Measurements from ENCODE around the gene FYCO1. TPM values are rescaled to one million over a fixed set of nuclear protein-coding genes. Genes with fewer than 3 reads are reported as not detected.

The FYCO1 gene
- polyA plus RNA-seq, 2 of the 4 experiments (the other 2 are of a cell fraction): 3.7 to 4.4 TPM

GRCh38 chr3:46021516-46021915 lies 25.9 kb upstream of the FYCO1 start:
- CTCF ChIA-PET: no interaction called here
- H3K4me3 ChIP-seq: no peak overlapping the region
- no peak overlapping the region for H3K27ac ChIP-seq
- POLR2A ChIA-PET: no interaction called here
- no peaks in the 10 kb centered on the region for H3K4me1 ChIP-seq
- H3K9me3 ChIP-seq: no peaks in the 10 kb centered on the region
- ATAC-seq (no peak), DNase-seq (ENCODE audit: low read depth in 1 of 2, low spot score in 1 of 2) (no peak), FAIRE-seq (no peak)
- H3K4me2 ChIP-seq: no peak overlapping the region
- 69% methylated on average over 8 of the region's 8 CpGs for WGBS (ENCODE audit: missing lambda C conversion rate)
- no peak for TF ChIP-seq NFE2L2 (conservative IDR thresholded peaks at IDR 0.05; ENCODE audit: low read length)
- no peak for TF ChIP-seq FOXS1 (CRISPR knock-in tag; IDR thresholded peaks at IDR 0.05)
- TF ChIP-seq CTCF (IDR thresholded peaks at IDR 0.05): no peak
- no peak for TF ChIP-seq HES2 (IDR thresholded peaks at IDR 0.05)
- no peak for TF ChIP-seq CHD4 (IDR thresholded peaks at IDR 0.05; ENCODE audit: borderline replicate concordance)
- no peak for TF ChIP-seq RCOR1 (IDR thresholded peaks at IDR 0.05; ENCODE audit: low read depth, low read length)
- TF ChIP-seq SREBF2 (IDR thresholded peaks at IDR 0.05): no peak
- no peak for TF ChIP-seq MYC (IDR thresholded peaks at IDR 0.05; ENCODE audit: borderline replicate concordance, low read length)
- no peak for TF ChIP-seq FOSL2 (IDR thresholded peaks at IDR 0.05)
- TF ChIP-seq FOSL2 (CRISPR knock-in tag; IDR thresholded peaks at IDR 0.05): no peak
- no peak for TF ChIP-seq USF2 (IDR thresholded peaks at IDR 0.05)

- CTCF ChIA-PET: no interaction called here
- no peak overlapping the region for H3K4me2 ChIP-seq
Measured at GRCh38 chr3:46020766-46021510, 25.3 kb upstream of the FYCO1 start.

GRCh38 chr3:46019707-46020106 lies 24.1 kb upstream of the FYCO1 start:
- no peak for ATAC-seq
- H3K9me3 ChIP-seq: no peaks in the 10 kb centered on the region
- no peak overlapping the region for H3K4me3 ChIP-seq
- H3K4me2 ChIP-seq: no peak overlapping the region
- no peak for FAIRE-seq
- DNase-seq (ENCODE audit: low read depth in 1 of 2, low spot score in 1 of 2): no peak
- ChIA-PET POLR2A (no interaction called here), CTCF (interaction anchor here (0.6 kb wide), 1 partner anchor 58 kb away, joined by 3 read pairs; no protein-coding TSS in a partner anchor)
- no peaks in the 10 kb centered on the region for H3K4me1 ChIP-seq
- 43% methylated on average over 1 of the region's 1 CpG for WGBS (ENCODE audit: missing lambda C conversion rate)
- no peak overlapping the region for H3K27ac ChIP-seq
- TF ChIP-seq ZNF302 (CRISPR knock-in tag; IDR thresholded peaks at IDR 0.05) (no peak), BCL3 (IDR thresholded peaks at IDR 0.05) (no peak), EHF (CRISPR knock-in tag; IDR thresholded peaks at IDR 0.05) (no peak), HDAC2 (IDR thresholded peaks at IDR 0.05) (no peak), RARB (CRISPR knock-in tag; IDR thresholded peaks at IDR 0.05) (no peak), FOXS1 (CRISPR knock-in tag; IDR thresholded peaks at IDR 0.05) (no peak), HOXA7 (CRISPR knock-in tag; IDR thresholded peaks at IDR 0.05) (no peak), MAZ (IDR thresholded peaks at IDR 0.05; ENCODE audit: borderline replicate concordance, low read depth, low read length) (no peak), FOSL2 (IDR thresholded peaks at IDR 0.05) (no peak), FOSL2 (CRISPR knock-in tag; IDR thresholded peaks at IDR 0.05) (no peak)

More at GRCh38 chr3:46020766-46021510, 25.3 kb upstream of the FYCO1 start:
- H3K9me3 ChIP-seq: no peaks in the 10 kb centered on the region
- H3K4me1 ChIP-seq: no peaks in the 10 kb centered on the region
- DNase-seq (ENCODE audit: low read depth in 1 of 2, low spot score in 1 of 2) (no peak), FAIRE-seq (no peak), ATAC-seq (no peak)
- TF ChIP-seq ESRRA (IDR thresholded peaks at IDR 0.05; ENCODE audit: borderline replicate concordance, low read length) (no peak), HES2 (IDR thresholded peaks at IDR 0.05) (no peak)
- 73% methylated on average over 31 of the region's 37 CpGs for WGBS (ENCODE audit: missing lambda C conversion rate)
- POLR2A ChIA-PET: no interaction called here
- no peak overlapping the region for H3K27ac ChIP-seq
- no peak overlapping the region for H3K4me3 ChIP-seq

All from A549 (cell line).